GM12878 (cell line): Measurements from ENCODE around the gene ROBO4. TPM values are rescaled to one million over a fixed set of nuclear protein-coding genes. Genes with fewer than 3 reads are reported as not detected.

Experiments
- CREM ChIP-seq: IDR thresholded peaks from 2 replicates; pipeline ENCODE4 v1.6.1; 2014; ENCODE audit warnings: antibody characterized with exemption, low read depth
- EED ChIP-seq: sonication (generic); IDR thresholded peaks from 2 replicates; pipeline ENCODE4 v1.6.1; 2016; ENCODE audit warnings: antibody characterized with exemption, low read depth
- ESRRA ChIP-seq: IDR thresholded peaks from 2 replicates; pipeline ENCODE4 v1.6.1; 2012; ENCODE audit warnings: mild to moderate bottlenecking, low read length, improper control_type of control experiment
- GABPA ChIP-seq: IDR thresholded peaks from 2 replicates; pipeline ENCODE4 v1.6.1; 2014; ENCODE audit warnings: antibody characterized with exemption, low read depth, mild to moderate bottlenecking, inconsistent platforms
- HDAC2 ChIP-seq: fragments of 200-600 bp; sonication (generic); IDR thresholded peaks from 2 replicates; pipeline ENCODE4 v1.6.1; 2017
- MLLT1 ChIP-seq: fragments of 450-650 bp; IDR thresholded peaks from 2 replicates; pipeline ENCODE4 v1.6.1; 2016; ENCODE audit warnings: mild to moderate bottlenecking
- NFYB ChIP-seq: IDR thresholded peaks from 2 replicates; pipeline ENCODE4 v1.6.1; 2011; ENCODE audit warnings: low read depth, mild to moderate bottlenecking, low read length, improper control_type of control experiment, moderate library complexity; ENCODE audit not compliant: insufficient read depth
- NR2F1 ChIP-seq: fragments of 450-650 bp; conservative IDR thresholded peaks from 2 replicates; pipeline ENCODE4 v1.6.1; 2017; ENCODE audit warnings: mild to moderate bottlenecking
- RAD51 ChIP-seq: fragments of 450-650 bp; IDR thresholded peaks from 2 replicates; pipeline ENCODE4 v1.6.1; 2016; ENCODE audit warnings: moderate library complexity, mild to moderate bottlenecking, inconsistent platforms
- SMAD5 ChIP-seq: IDR thresholded peaks from 2 replicates; pipeline ENCODE4 v1.6.1; 2016; ENCODE audit warnings: antibody characterized with exemption, low read depth
- SP1 ChIP-seq: IDR thresholded peaks from one replicate; pipeline ENCODE4 v1.6.1; 2011; ENCODE audit warnings: low read depth, low read length
- ZZZ3 ChIP-seq: IDR thresholded peaks from 2 replicates; pipeline ENCODE4 v1.6.1; 2011; ENCODE audit warnings: low read depth; ENCODE audit not compliant: control insufficient read depth, insufficient read length
- polyA plus RNA-seq, 11 experiments: library from polyadenylated mRNA; depleted of rRNA in 4 of 11; unstranded in 6 of 11; stranded (reverse) in 5 of 11; fragments of >200 nt; fragmentation: Nextera tagmentation in 4 of 11; fragmentation: Illumina TruSeq in 1 of 11; extraction: Ambion mirVana in 4 of 11; extraction: Trizol in 1 of 11; gene quantifications; 1 replicate in 1 of 11; 2 replicates in 10 of 11; pipeline versions ENCODE4 v1.2.1 to v1.2.3, GENCODE V29; 2011 to 2016; ENCODE audit warnings: inconsistent platforms in 2 of 11, missing spikeins in 2 of 11, low read depth in 1 of 11
- total RNA-seq, 4 experiments: library from RNA; depleted of rRNA in 3 of 4; stranded (reverse); fragments of >200 nt in 3 of 4; fragmentation: Illumina TruSeq in 1 of 4; extraction: Trizol in 1 of 4; gene quantifications; 2 replicates each; pipeline versions ENCODE4 v1.2.1 to v1.2.3, GENCODE V29; 2013 to 2021
- TF ChIP-seq, protein P1 (sequence below): IDR thresholded peaks from 2 replicates; pipeline ENCODE4 v1.6.1; 2012; ENCODE audit warnings: improper control_type of control experiment, low read depth, low read length; ENCODE audit not compliant: insufficient replicate concordance
- TF ChIP-seq, protein P2 (sequence below): IDR thresholded peaks from 2 replicates; pipeline ENCODE4 v1.6.1; 2012; ENCODE audit warnings: low read length, inconsistent platforms

Gene ROBO4
- total and polyA plus RNA-seq, 10 of the 15 experiments (the other 5 are each of a cell fraction or from before 2014, with no cell fraction given) = not detected

GRCh38 chr11:124930799-124931198 lies 33.1 kb upstream of the ROBO4 start (continued):
- TF ChIP-seq ESRRA = peak; percentile 13; the same call in 1 of the 2 replicates
- no peak for TF ChIP-seq SMAD5
- no peak for TF ChIP-seq GABPA
- no peak for TF ChIP-seq NFYB
- no peak for TF ChIP-seq MLLT1
- TF ChIP-seq, protein P1, sequence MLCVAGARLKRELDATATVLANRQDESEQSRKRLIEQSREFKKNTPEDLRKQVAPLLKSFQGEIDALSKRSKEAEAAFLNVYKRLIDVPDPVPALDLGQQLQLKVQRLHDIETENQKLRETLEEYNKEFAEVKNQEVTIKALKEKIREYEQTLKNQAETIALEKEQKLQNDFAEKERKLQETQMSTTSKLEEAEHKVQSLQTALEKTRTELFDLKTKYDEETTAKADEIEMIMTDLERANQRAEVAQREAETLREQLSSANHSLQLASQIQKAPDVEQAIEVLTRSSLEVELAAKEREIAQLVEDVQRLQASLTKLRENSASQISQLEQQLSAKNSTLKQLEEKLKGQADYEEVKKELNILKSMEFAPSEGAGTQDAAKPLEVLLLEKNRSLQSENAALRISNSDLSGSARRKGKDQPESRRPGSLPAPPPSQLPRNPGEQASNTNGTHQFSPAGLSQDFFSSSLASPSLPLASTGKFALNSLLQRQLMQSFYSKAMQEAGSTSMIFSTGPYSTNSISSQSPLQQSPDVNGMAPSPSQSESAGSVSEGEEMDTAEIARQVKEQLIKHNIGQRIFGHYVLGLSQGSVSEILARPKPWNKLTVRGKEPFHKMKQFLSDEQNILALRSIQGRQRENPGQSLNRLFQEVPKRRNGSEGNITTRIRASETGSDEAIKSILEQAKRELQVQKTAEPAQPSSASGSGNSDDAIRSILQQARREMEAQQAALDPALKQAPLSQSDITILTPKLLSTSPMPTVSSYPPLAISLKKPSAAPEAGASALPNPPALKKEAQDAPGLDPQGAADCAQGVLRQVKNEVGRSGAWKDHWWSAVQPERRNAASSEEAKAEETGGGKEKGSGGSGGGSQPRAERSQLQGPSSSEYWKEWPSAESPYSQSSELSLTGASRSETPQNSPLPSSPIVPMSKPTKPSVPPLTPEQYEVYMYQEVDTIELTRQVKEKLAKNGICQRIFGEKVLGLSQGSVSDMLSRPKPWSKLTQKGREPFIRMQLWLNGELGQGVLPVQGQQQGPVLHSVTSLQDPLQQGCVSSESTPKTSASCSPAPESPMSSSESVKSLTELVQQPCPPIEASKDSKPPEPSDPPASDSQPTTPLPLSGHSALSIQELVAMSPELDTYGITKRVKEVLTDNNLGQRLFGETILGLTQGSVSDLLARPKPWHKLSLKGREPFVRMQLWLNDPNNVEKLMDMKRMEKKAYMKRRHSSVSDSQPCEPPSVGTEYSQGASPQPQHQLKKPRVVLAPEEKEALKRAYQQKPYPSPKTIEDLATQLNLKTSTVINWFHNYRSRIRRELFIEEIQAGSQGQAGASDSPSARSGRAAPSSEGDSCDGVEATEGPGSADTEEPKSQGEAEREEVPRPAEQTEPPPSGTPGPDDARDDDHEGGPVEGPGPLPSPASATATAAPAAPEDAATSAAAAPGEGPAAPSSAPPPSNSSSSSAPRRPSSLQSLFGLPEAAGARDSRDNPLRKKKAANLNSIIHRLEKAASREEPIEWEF = no peak
- TF ChIP-seq SP1 = no peak
- no peak for TF ChIP-seq ZZZ3
- TF ChIP-seq CREM = no peak
- TF ChIP-seq, protein P2, sequence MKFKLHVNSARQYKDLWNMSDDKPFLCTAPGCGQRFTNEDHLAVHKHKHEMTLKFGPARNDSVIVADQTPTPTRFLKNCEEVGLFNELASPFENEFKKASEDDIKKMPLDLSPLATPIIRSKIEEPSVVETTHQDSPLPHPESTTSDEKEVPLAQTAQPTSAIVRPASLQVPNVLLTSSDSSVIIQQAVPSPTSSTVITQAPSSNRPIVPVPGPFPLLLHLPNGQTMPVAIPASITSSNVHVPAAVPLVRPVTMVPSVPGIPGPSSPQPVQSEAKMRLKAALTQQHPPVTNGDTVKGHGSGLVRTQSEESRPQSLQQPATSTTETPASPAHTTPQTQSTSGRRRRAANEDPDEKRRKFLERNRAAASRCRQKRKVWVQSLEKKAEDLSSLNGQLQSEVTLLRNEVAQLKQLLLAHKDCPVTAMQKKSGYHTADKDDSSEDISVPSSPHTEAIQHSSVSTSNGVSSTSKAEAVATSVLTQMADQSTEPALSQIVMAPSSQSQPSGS = no peak
- TF ChIP-seq HDAC2 = no peak
- TF ChIP-seq EED = no peak
- no peak for TF ChIP-seq RAD51
- no peak for TF ChIP-seq NR2F1
